OCI-LY3 (cell line): ENCODE results near the gene MYLK.

Source experiments
- EZH2phosphoT487 ChIP-seq: fragments of 200-600 bp; shearing (Covaris generic); IDR thresholded peaks from 2 replicates; pipeline ENCODE4 v1.6.1; 2018; ENCODE audit warnings: antibody characterized with exemption, mixed run types, low read depth
- TF ChIP-seq, protein P1 (sequence below): fragments of 200-600, 300-600 bp; sonication (generic); IDR thresholded peaks from 2 replicates; pipeline ENCODE4 v1.5.1; 2014; ENCODE audit warnings: antibody characterized with exemption, low read length, low read depth

- TF ChIP-seq, protein P1, sequence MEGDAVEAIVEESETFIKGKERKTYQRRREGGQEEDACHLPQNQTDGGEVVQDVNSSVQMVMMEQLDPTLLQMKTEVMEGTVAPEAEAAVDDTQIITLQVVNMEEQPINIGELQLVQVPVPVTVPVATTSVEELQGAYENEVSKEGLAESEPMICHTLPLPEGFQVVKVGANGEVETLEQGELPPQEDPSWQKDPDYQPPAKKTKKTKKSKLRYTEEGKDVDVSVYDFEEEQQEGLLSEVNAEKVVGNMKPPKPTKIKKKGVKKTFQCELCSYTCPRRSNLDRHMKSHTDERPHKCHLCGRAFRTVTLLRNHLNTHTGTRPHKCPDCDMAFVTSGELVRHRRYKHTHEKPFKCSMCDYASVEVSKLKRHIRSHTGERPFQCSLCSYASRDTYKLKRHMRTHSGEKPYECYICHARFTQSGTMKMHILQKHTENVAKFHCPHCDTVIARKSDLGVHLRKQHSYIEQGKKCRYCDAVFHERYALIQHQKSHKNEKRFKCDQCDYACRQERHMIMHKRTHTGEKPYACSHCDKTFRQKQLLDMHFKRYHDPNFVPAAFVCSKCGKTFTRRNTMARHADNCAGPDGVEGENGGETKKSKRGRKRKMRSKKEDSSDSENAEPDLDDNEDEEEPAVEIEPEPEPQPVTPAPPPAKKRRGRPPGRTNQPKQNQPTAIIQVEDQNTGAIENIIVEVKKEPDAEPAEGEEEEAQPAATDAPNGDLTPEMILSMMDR, result no peak
- TF ChIP-seq EZH2phosphoT487, result no peak
These were observed 163.5 kb downstream of the MYLK start for GRCh38 chr3:123720638-123721037.
